ENCODE results near the gene FIP1L1. TPM values are rescaled to one million over a fixed set of nuclear protein-coding genes. Genes with fewer than 3 reads are reported as not detected.

Gene FIP1L1
- total and polyA plus RNA-seq, 9 of the 15 experiments (the other 6 are each of a cell fraction or from before 2014, with no cell fraction given) = 34.6 to 137 (median 72.0) TPM

- no peak for TF ChIP-seq RBM17 (IDR thresholded peaks at IDR 0.05; ENCODE audit: borderline replicate concordance, low read depth, low read length)
- TF ChIP-seq NFE2L1 (tag; IDR thresholded peaks at IDR 0.05; ENCODE audit: borderline replicate concordance, low read depth) = no peak
- no peak for TF ChIP-seq TEAD1 (CRISPR knock-in tag; IDR thresholded peaks at IDR 0.05)
- TF ChIP-seq SUPT5H (IDR thresholded peaks at IDR 0.05) = peak; percentile 63
- TF ChIP-seq E2F8 (IDR thresholded peaks at IDR 0.05; ENCODE audit: low read depth, partially characterized antibody) = peak; percentile 82
- TF ChIP-seq ARID4B (CRISPR knock-in tag; IDR thresholded peaks at IDR 0.05) = peak; percentile 100
- TF ChIP-seq SPI1 (IDR thresholded peaks at IDR 0.05; ENCODE audit: borderline replicate concordance, low read depth, low read length) = peak; percentile 90
- TF ChIP-seq CREB3 (tag; conservative IDR thresholded peaks at IDR 0.05; ENCODE audit: low read depth) = no peak
- TF ChIP-seq ZNF146 (CRISPR knock-in tag; IDR thresholded peaks at IDR 0.05; ENCODE audit: unreplicated experiment) = no peak
- TF ChIP-seq PTTG1 (tag; IDR thresholded peaks at IDR 0.05; ENCODE audit: low read depth) = no peak
- no peak for TF ChIP-seq MAFG (tag; conservative IDR thresholded peaks at IDR 0.05)
- TF ChIP-seq MBD2 (IDR thresholded peaks at IDR 0.05; ENCODE audit: borderline replicate concordance, low read depth) = peak; percentile 74; the same call in 1 of the 2 replicates
- TF ChIP-seq BACH1 (tag; IDR thresholded peaks at IDR 0.05) = no peak
- TF ChIP-seq RFX7 (CRISPR knock-in tag; IDR thresholded peaks at IDR 0.05) = no peak
- no peak for TF ChIP-seq ZNF589 (CRISPR knock-in tag; IDR thresholded peaks at IDR 0.05; ENCODE audit: low read depth)
- TF ChIP-seq PCBP1 (IDR thresholded peaks at IDR 0.05; ENCODE audit: low read depth, low read length, poor library complexity, severe bottlenecking) = no peak
- TF ChIP-seq ZNF174 (CRISPR knock-in tag; IDR thresholded peaks at IDR 0.05) = no peak
- no peak for TF ChIP-seq ZNF79 (CRISPR knock-in tag; IDR thresholded peaks at IDR 0.05; ENCODE audit: low read depth)
- no peak for TF ChIP-seq ZNF699 (CRISPR knock-in tag; IDR thresholded peaks at IDR 0.05; ENCODE audit: insufficient replicate concordance)
These were observed 11.7 kb upstream of the FIP1L1 start, which contains the start of gene SCFD2 (continued) for GRCh38 chr4:53365486-53366300.

Data from K562 (cell line).